DOHH2 (cell line): Measurements from ENCODE around the gene SLC4A3.
"Not testable (repeated sequence)": the region's sequence is repeated elsewhere in the genome, so short reads cannot be mapped to it uniquely, and the experiment has no call there.

Experiments used
- H3F3A ChIP-seq: fragments of 200-600 bp; sonication (generic), shearing (Covaris generic); 2 replicates; pipeline ENCODE4 v1.6.0; 2016; ENCODE audit warnings: antibody characterized with exemption, mild to moderate bottlenecking; ENCODE audit not compliant: control insufficient read depth, insufficient read depth
- H3K27ac ChIP-seq: fragments of 200-600 bp; sonication (generic); 2 replicates; pipeline ENCODE4 v1.5.1; 2014; ENCODE audit warnings: low read depth, mild to moderate bottlenecking, low read length, moderate library complexity
- H3K27me3 ChIP-seq: fragments of 200-600 bp; sonication (generic); 2 replicates; pipeline ENCODE4 v1.6.1; 2014; ENCODE audit warnings: mild to moderate bottlenecking, low read length, mixed read lengths; ENCODE audit not compliant: control insufficient read depth
- H3K36me3 ChIP-seq: fragments of 200-600 bp; sonication (generic); 2 replicates; pipeline ENCODE4 v1.6.1; 2014; ENCODE audit warnings: mild to moderate bottlenecking, low read length, moderate library complexity, mixed read lengths; ENCODE audit not compliant: control insufficient read depth
- H3K4me1 ChIP-seq: fragments of 200-600 bp; sonication (generic); 2 replicates; pipeline ENCODE4 v1.6.1; 2014; ENCODE audit warnings: mild to moderate bottlenecking, low read length, mixed read lengths; ENCODE audit not compliant: control insufficient read depth
- H3K4me2 ChIP-seq: fragments of 200-600 bp; sonication (generic); 2 replicates; pipeline ENCODE4 v1.6.0; 2014; ENCODE audit warnings: mild to moderate bottlenecking, low read length, moderate library complexity
- H3K4me3 ChIP-seq: fragments of 200-600 bp; sonication (generic); 2 replicates; pipeline ENCODE4 v1.5.1; 2014; ENCODE audit warnings: mild to moderate bottlenecking, low read length, mixed read lengths
- H3K79me2 ChIP-seq: fragments of 200-600 bp; sonication (generic); 2 replicates; pipeline ENCODE4 v1.6.1; 2014; ENCODE audit warnings: mild to moderate bottlenecking, low read length, mixed read lengths; ENCODE audit not compliant: control insufficient read depth
- H3K9me2 ChIP-seq: fragments of 200-600 bp; sonication (generic); replicated peaks from 2 replicates; pipeline ENCODE4 v1.6.1; 2014; ENCODE audit warnings: mild to moderate bottlenecking, low read length, mixed read lengths; ENCODE audit not compliant: control insufficient read depth
- H3K9me3 ChIP-seq: fragments of 200-600 bp; sonication (generic); 2 replicates; pipeline ENCODE4 v1.6.1; 2014; ENCODE audit warnings: antibody characterized with exemption, low read length, mixed read lengths; ENCODE audit not compliant: control insufficient read depth, insufficient read depth
- H4K20me1 ChIP-seq: fragments of 200-600 bp; sonication (generic); 2 replicates; pipeline ENCODE4 v1.6.0; 2014; ENCODE audit warnings: low read depth, mild to moderate bottlenecking, antibody characterized with exemption, low read length, moderate library complexity; ENCODE audit not compliant: control insufficient read depth, insufficient read depth
- EZH2phosphoT487 ChIP-seq: fragments of 200-600 bp; sonication (generic); IDR thresholded peaks from 2 replicates; pipeline ENCODE4 v1.6.1; 2017; ENCODE audit warnings: borderline replicate concordance, mild to moderate bottlenecking, antibody characterized with exemption, low read length, moderate library complexity, mixed read lengths
- TF ChIP-seq, protein P1 (sequence below): fragments of 200-600 bp; sonication (generic); IDR thresholded peaks from one replicate; pipeline ENCODE4 v1.5.1; 2014; ENCODE audit warnings: antibody characterized with exemption, mild to moderate bottlenecking, low read depth, low read length; ENCODE audit not compliant: poor library complexity, severe bottlenecking

The SLC4A3 gene

DNA sequence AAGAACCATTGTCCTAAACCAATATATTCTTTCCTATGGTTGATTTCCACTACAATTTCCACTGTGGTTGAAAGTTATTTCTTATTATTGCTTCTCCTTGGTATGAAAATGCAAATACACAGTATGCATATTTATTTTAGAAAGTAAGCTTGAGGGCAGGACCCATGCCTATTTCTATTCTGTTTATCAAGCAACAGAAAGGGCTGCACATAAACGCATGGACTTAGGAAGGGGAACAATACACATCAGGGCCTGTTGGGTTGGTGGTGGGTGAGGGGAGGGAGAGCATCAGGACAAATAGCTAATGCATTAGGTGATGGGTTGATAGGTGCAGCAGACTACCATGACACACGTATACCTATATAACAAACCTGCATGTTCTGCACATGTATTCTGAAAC is 20.7 kb downstream of the SLC4A3 start:
- H4K20me1 ChIP-seq = no peaks in the 10 kb centered on the region
- no peaks in the 10 kb centered on the region for H3K9me3 ChIP-seq
- H3K79me2 ChIP-seq = no peaks in the 10 kb centered on the region
- no peaks in the 10 kb centered on the region for H3F3A ChIP-seq
- H3K27ac ChIP-seq = no peak overlapping the region
- no peaks in the 10 kb centered on the region for H3K36me3 ChIP-seq
- H3K9me2 ChIP-seq = no peaks in the 10 kb centered on the region
- TF ChIP-seq EZH2phosphoT487 = no peak
- TF ChIP-seq, protein P1, sequence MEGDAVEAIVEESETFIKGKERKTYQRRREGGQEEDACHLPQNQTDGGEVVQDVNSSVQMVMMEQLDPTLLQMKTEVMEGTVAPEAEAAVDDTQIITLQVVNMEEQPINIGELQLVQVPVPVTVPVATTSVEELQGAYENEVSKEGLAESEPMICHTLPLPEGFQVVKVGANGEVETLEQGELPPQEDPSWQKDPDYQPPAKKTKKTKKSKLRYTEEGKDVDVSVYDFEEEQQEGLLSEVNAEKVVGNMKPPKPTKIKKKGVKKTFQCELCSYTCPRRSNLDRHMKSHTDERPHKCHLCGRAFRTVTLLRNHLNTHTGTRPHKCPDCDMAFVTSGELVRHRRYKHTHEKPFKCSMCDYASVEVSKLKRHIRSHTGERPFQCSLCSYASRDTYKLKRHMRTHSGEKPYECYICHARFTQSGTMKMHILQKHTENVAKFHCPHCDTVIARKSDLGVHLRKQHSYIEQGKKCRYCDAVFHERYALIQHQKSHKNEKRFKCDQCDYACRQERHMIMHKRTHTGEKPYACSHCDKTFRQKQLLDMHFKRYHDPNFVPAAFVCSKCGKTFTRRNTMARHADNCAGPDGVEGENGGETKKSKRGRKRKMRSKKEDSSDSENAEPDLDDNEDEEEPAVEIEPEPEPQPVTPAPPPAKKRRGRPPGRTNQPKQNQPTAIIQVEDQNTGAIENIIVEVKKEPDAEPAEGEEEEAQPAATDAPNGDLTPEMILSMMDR = no peak
- H3K27me3 ChIP-seq = peaks cover 18% of the 10 kb centered on the region
- H3K4me1 ChIP-seq = peaks cover under 1% of the 10 kb centered on the region
- H3K4me2 ChIP-seq = no peak overlapping the region
- H3K4me3 ChIP-seq = no peak overlapping the region

DNA sequence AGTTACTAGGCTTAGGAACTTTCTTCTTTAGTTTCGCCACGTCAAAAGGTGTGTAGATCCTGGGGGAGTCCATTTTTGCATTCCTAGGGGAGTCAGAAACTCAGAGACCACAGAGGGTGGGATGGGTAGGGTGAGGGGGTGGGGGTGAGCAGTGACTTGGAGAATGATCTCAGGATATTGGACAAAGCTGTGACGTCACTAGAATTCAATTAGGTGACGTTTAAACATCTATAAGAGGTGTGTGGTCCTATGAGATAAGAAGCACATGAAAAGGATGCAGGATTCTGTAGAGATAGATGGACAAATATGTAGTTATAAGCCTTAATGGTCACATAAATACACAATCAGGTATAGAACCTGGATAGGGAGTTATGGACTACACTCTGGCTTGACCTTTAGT is 21.5 kb downstream of the SLC4A3 start:
- TF ChIP-seq, protein P1 = no peak
- Histone ChIP-seq H3F3A (no peaks in the 10 kb centered on the region), H3K27me3 (peaks cover 18% of the 10 kb centered on the region)

DNA sequence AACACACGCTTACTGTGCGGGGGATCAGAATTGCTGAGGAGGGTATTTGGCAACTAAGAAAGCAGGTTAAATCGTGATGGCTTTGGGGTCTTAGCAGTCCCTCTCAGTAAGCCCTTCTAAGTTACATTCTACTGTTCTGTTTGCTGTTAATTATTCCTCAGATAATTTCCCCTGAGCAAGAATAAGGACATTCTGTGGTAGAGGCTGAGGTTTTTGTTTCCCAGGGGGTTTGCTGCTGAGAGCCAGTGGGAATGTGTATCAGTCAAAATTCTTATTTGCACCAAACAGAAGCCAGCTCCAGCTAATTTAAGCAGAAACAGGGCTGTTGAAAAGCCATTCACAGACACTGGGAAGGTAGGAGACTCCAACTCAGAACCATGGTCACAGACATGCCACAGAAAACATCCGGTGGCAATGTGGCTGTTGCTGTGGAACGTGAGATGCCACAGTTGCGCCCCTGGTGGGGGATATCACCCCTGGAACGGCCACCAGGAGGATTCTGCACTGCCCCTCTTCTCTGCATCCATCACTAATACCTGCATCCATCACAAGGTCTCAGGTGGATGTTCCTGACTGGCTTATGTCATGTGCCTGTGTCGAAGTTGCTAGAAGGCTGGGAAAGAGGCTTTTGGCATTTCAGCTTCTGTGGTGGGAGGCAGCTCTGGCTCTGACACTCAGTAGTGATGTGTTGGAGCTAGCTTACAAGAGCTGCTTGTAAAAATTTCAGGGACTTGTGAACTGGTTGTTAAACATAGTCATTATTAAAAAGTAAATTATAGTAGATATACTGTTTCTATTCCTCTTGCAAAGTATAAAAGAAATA is 23.2 kb downstream of the SLC4A3 start:
- H3K27ac ChIP-seq = no peak overlapping the region
- H3K36me3 ChIP-seq = no peaks in the 10 kb centered on the region
- H3K4me1 ChIP-seq = no peaks in the 10 kb centered on the region
- no peaks in the 10 kb centered on the region for H4K20me1 ChIP-seq
- peaks cover 23% of the 10 kb centered on the region for H3K27me3 ChIP-seq
- no peaks in the 10 kb centered on the region for H3K9me2 ChIP-seq
- H3K4me2 ChIP-seq = no peak overlapping the region
- H3K4me3 ChIP-seq = no peak overlapping the region
- no peaks in the 10 kb centered on the region for H3K9me3 ChIP-seq
- H3F3A ChIP-seq = no peaks in the 10 kb centered on the region
- no peaks in the 10 kb centered on the region for H3K79me2 ChIP-seq
- no peak for TF ChIP-seq EZH2phosphoT487
- TF ChIP-seq, protein P1 = no peak

More for the DNA sequence above, 21.5 kb downstream of the SLC4A3 start:
- Histone ChIP-seq H3K4me1 (no peaks in the 10 kb centered on the region), H3K9me3 (no peaks in the 10 kb centered on the region), H3K36me3 (no peaks in the 10 kb centered on the region), H3K4me2 (no peak overlapping the region), H3K9me2 (no peaks in the 10 kb centered on the region), H3K4me3 (no peak overlapping the region), H3K27ac (no peak overlapping the region), H3K79me2 (no peaks in the 10 kb centered on the region), H4K20me1 (no peaks in the 10 kb centered on the region)

DNA sequence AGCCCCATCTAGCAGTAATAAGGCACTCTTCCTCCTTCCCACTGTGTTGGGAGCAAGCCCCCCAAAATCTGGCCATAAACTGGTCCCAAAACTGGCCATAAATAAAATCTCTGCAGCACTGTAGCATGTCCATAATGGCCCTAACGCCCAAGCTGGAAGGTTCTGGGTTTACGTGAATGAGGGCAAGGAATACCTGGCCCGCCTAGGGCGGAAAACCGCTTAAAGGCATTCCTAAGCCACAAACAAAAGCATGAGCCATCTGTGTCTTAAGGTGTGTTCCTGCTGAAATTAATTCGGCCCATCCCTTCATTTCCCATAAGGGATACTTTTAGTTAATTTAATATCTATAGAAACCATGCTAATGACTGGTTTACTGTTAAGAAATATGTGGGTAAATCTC is 24.2 kb downstream of the SLC4A3 start:
- H3K4me2 ChIP-seq, H3K4me1 ChIP-seq, H3K36me3 ChIP-seq, H3K4me3 ChIP-seq, H4K20me1 ChIP-seq, H3K27ac ChIP-seq, H3K79me2 ChIP-seq, H3F3A ChIP-seq, H3K9me3 ChIP-seq, H3K9me2 ChIP-seq: not testable (repeated sequence)
- H3K27me3 ChIP-seq = peaks cover 28% of the 10 kb centered on the region
